ENCODE data around the gene ARL2BP.

ARL2BP gene

GRCh38 chr16:57276596-57276995 is 31.5 kb downstream of the ARL2BP start:
- DNase-seq = no peak
- TF ChIP-seq GATA1 (IDR thresholded peaks at IDR 0.05; ENCODE audit: low read depth, low read length) (no peak), POLR2A (IDR thresholded peaks at IDR 0.05; ENCODE audit: low read length) (no peak)

GRCh38 chr16:57277586-57277985 is 32.5 kb downstream of the ARL2BP start:
- DNase-seq = peak; percentile 30 to 49
- TF ChIP-seq POLR2A (IDR thresholded peaks at IDR 0.05; ENCODE audit: low read length) (no peak), GATA1 (IDR thresholded peaks at IDR 0.05; ENCODE audit: low read depth, low read length) (no peak)

GRCh38 chr16:57278494-57278893 is 33.4 kb downstream of the ARL2BP start:
- TF ChIP-seq POLR2A (IDR thresholded peaks at IDR 0.05; ENCODE audit: low read length) = no peak
- no peak for TF ChIP-seq GATA1 (IDR thresholded peaks at IDR 0.05; ENCODE audit: low read depth, low read length)
- DNase-seq = no peak

GRCh38 chr16:57279780-57280638 is 35.0 kb downstream of the ARL2BP start:
- TF ChIP-seq GATA1 (IDR thresholded peaks at IDR 0.05; ENCODE audit: low read depth, low read length) (no peak), POLR2A (IDR thresholded peaks at IDR 0.05; ENCODE audit: low read length) (no peak)
- no peak for DNase-seq

GRCh38 chr16:57281791-57282190 is 36.7 kb downstream of the ARL2BP start:
- TF ChIP-seq POLR2A (IDR thresholded peaks at IDR 0.05; ENCODE audit: low read length) (no peak), GATA1 (IDR thresholded peaks at IDR 0.05; ENCODE audit: low read depth, low read length) (no peak)
- DNase-seq = no peak

GRCh38 chr16:57282510-57283213 is 37.6 kb downstream of the ARL2BP start:
- no peak for DNase-seq
- TF ChIP-seq GATA1 (IDR thresholded peaks at IDR 0.05; ENCODE audit: low read depth, low read length) = no peak
- TF ChIP-seq POLR2A (IDR thresholded peaks at IDR 0.05; ENCODE audit: low read length) = no peak

GRCh38 chr16:57283214-57283958 is 38.3 kb downstream of the ARL2BP start:
- TF ChIP-seq GATA1 (IDR thresholded peaks at IDR 0.05; ENCODE audit: low read depth, low read length) = no peak
- no peak for TF ChIP-seq POLR2A (IDR thresholded peaks at IDR 0.05; ENCODE audit: low read length)
- no peak for DNase-seq

GRCh38 chr16:57283959-57284208 is 38.8 kb downstream of the ARL2BP start:
- TF ChIP-seq GATA1 (IDR thresholded peaks at IDR 0.05; ENCODE audit: low read depth, low read length) (no peak), POLR2A (IDR thresholded peaks at IDR 0.05; ENCODE audit: low read length) (no peak)
- DNase-seq = no peak

- peak; percentile 54 to 65 for DNase-seq
- TF ChIP-seq GATA1 (IDR thresholded peaks at IDR 0.05; ENCODE audit: low read depth, low read length) (no peak), POLR2A (IDR thresholded peaks at IDR 0.05; ENCODE audit: low read length) (no peak)
Observed at GRCh38 chr16:57284209-57284951, 39.3 kb downstream of the ARL2BP start, which contains the start of gene PLLP. Gene PLLP, minus strand, starts transcription at chr16:57284672. Its CDS starts 132 bp downstream, at chr16:57284540.

GRCh38 chr16:57284952-57285363 is 39.9 kb downstream of the ARL2BP start:
- TF ChIP-seq GATA1 (IDR thresholded peaks at IDR 0.05; ENCODE audit: low read depth, low read length) = no peak
- TF ChIP-seq POLR2A (IDR thresholded peaks at IDR 0.05; ENCODE audit: low read length) = no peak
- DNase-seq = peak; percentile 42 to 59

- DNase-seq = no peak
- TF ChIP-seq POLR2A (IDR thresholded peaks at IDR 0.05; ENCODE audit: low read length) (no peak), GATA1 (IDR thresholded peaks at IDR 0.05; ENCODE audit: low read depth, low read length) (no peak)
Observed at GRCh38 chr16:57285379-57285778, 40.3 kb downstream of the ARL2BP start.

- DNase-seq = no peak
- TF ChIP-seq POLR2A (IDR thresholded peaks at IDR 0.05; ENCODE audit: low read length) = no peak
- no peak for TF ChIP-seq GATA1 (IDR thresholded peaks at IDR 0.05; ENCODE audit: low read depth, low read length)
Observed at GRCh38 chr16:57289391-57290257, 44.6 kb downstream of the ARL2BP start.

- DNase-seq = peak; percentile 34 to 37
- no peak for TF ChIP-seq POLR2A (IDR thresholded peaks at IDR 0.05; ENCODE audit: low read length)
Observed at GRCh38 chr16:57297856-57298255, 52.8 kb downstream of the ARL2BP start.

Data from erythroblast (primary cell).